Osteocyte (in vitro differentiated cells): ENCODE measurements around the gene CAMSAP2. TPM values are rescaled to one million over a fixed set of nuclear protein-coding genes. Genes with fewer than 3 reads are reported as not detected.

ENCODE experiments used
- DNase-seq: peaks from one replicate; pipeline ENCODE4 v3.0.0; 2021; ENCODE audit warnings: mixed read lengths; ENCODE audit not compliant: unreplicated experiment; ENCODE audit errors: extremely low spot score
- H3K27ac Mint-ChIP-seq: one replicate; pipeline ENCODE4 v1.8.0; 2021; ENCODE audit warnings: mild to moderate bottlenecking, mixed read lengths; ENCODE audit not compliant: unreplicated experiment
- H3K27me3 Mint-ChIP-seq: one replicate; pipeline ENCODE4 v1.8.0; 2021; ENCODE audit warnings: mixed read lengths; ENCODE audit not compliant: unreplicated experiment
- H3K36me3 Mint-ChIP-seq: one replicate; pipeline ENCODE4 v1.8.0; 2021; ENCODE audit warnings: mixed read lengths; ENCODE audit not compliant: unreplicated experiment
- H3K4me1 Mint-ChIP-seq: one replicate; pipeline ENCODE4 v1.8.0; 2021; ENCODE audit warnings: mixed read lengths; ENCODE audit not compliant: unreplicated experiment
- H3K4me3 Mint-ChIP-seq: one replicate; pipeline ENCODE4 v1.8.0; 2021; ENCODE audit warnings: mild to moderate bottlenecking, moderate library complexity, mixed read lengths; ENCODE audit not compliant: unreplicated experiment
- H3K9me3 Mint-ChIP-seq: one replicate; pipeline ENCODE4 v1.8.0; 2021; ENCODE audit warnings: mixed read lengths; ENCODE audit not compliant: unreplicated experiment
- CTCF ChIP-seq: fragments of 200-600 bp; sonication (generic); IDR thresholded peaks from 2 replicates; pipeline ENCODE4 v1.5.0; 2021; ENCODE audit warnings: antibody characterized with exemption, mild to moderate bottlenecking, moderate library complexity
- total RNA-seq: library from RNA; stranded (reverse); gene quantifications from 2 replicates; pipeline ENCODE4 v1.2.1, GENCODE V29; 2021

Gene CAMSAP2
- total RNA-seq, 1 donor from 2014 or later: 44.7 TPM

DNA sequence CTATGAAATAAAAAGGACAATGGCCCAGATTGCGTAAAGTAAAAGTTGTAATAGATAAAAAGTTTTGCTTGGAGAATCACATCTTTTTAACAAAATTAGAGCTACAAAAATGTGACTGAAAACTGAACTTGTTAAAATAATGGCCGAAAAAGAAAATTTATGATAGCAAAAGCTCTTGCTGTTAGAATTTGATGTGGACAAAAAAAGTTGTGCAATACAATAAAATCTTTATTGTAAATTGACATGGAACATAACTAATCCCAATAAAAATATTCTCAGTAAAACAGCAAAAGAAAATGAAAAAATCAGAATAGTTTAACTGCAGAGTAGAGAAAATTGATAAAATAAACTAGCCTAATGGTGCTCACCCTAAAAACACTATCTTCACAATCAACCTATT, 11.4 kb upstream of the CAMSAP2 start:
- DNase-seq: no peak
- Mint-ChIP-seq H3K9me3 (no peaks in the 10 kb centered on the region), H3K27me3 (no peaks in the 10 kb centered on the region), H3K27ac (no peak overlapping the region), H3K4me3 (no peak overlapping the region), H3K4me1 (peaks cover 7% of the 10 kb centered on the region), H3K36me3 (no peaks in the 10 kb centered on the region)
- no peak for TF ChIP-seq CTCF

DNA sequence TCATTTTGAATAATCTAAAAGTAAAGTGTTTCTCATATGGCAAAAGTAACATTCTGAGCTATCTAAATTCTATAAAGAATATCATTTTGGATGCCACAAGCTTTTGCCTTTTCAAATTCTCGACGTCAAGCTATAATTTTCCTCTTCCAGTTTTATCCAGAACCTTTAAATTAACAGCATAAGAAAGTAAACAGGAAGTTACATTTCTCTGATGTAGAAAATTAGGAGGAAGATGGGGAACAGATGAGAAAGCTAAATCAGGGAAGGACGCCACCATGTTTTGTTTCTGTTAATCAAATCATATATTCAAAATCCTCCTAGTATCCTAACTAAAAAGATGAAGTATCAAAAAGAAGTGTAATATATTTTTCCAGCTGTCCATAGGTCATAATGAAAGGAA, 8.8 kb upstream of the CAMSAP2 start:
- no peak for DNase-seq
- Mint-ChIP-seq H3K27ac (peak overlapping the region; percentile 80), H3K9me3 (no peaks in the 10 kb centered on the region), H3K4me1 (peaks cover 7% of the 10 kb centered on the region), H3K36me3 (no peaks in the 10 kb centered on the region), H3K4me3 (peak overlapping the region; percentile 1), H3K27me3 (no peaks in the 10 kb centered on the region)
- no peak for TF ChIP-seq CTCF

DNA sequence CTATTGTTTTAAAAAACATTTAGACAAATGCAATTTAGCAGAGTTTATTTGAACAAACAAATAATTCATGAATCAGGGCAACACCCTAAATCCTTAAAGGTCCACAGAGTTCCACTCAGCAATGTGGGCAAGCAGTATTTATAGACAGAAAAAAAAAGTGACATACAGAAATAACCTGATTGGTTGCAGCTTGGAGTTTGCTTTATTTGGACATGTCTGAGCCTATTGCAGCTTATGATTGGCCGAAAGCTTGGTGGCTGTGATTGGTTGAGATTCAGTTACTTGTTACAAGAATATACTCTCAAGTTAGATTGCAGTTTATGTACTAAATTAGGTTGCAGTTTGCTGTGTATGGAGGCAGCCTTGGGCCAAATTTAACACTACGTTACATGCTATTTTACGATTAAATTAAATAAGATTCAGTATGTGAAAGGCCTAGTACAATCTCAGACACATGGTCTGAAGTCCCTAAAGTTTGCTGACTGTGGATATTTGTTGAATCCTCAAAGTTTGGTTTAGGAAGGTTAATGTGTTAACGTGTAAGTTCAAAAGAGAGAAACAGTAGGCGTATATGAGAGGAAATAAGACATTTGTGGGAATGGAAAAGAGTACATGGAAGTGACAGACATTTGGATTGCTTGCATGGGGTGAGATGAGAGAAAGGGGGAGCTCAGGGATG, 6.9 kb upstream of the CAMSAP2 start:
- no peaks in the 10 kb centered on the region for H3K9me3 Mint-ChIP-seq
- H3K4me1 Mint-ChIP-seq: peaks cover 7% of the 10 kb centered on the region
- no peak overlapping the region for H3K27ac Mint-ChIP-seq
- H3K4me3 Mint-ChIP-seq: no peak overlapping the region
- TF ChIP-seq CTCF: no peak
- no peak for DNase-seq
- no peaks in the 10 kb centered on the region for H3K27me3 Mint-ChIP-seq
- H3K36me3 Mint-ChIP-seq: no peaks in the 10 kb centered on the region

DNA sequence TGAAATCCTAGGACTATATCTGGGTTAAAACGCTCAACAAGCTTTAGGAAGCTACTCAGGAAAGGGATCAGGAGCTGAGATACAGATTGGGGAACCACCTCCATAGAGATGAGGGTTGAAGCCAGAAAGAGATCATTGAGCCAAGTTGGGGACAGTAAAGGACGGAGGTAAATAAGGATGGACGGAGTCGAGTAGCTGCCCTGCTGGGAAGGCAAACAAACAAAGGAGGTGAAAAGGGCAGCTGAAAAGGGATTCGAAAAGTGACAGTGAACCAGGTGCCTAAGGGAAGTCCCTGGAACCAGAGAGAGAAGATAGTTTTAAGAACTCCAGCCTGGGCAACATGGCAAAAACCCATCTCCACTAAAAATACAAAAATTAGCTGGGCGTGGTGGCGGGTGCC, 6.3 kb upstream of the CAMSAP2 start:
- no peaks in the 10 kb centered on the region for H3K9me3 Mint-ChIP-seq
- no peak overlapping the region for H3K27ac Mint-ChIP-seq
- no peaks in the 10 kb centered on the region for H3K36me3 Mint-ChIP-seq
- no peak for DNase-seq
- H3K27me3 Mint-ChIP-seq: no peaks in the 10 kb centered on the region
- H3K4me1 Mint-ChIP-seq: peaks cover 7% of the 10 kb centered on the region
- no peak overlapping the region for H3K4me3 Mint-ChIP-seq
- no peak for TF ChIP-seq CTCF

GRCh38 chr1:200733907-200734306, 4.8 kb upstream of the CAMSAP2 start:
- Mint-ChIP-seq H3K27me3 (no peaks in the 10 kb centered on the region), H3K27ac (no peak overlapping the region), H3K4me1 (peaks cover 16% of the 10 kb centered on the region), H3K4me3 (no peak overlapping the region), H3K36me3 (peaks cover 2% of the 10 kb centered on the region), H3K9me3 (no peaks in the 10 kb centered on the region)
- TF ChIP-seq CTCF: no peak
- DNase-seq: no peak
